ENCODE results near the gene OLFM1. TPM values are rescaled to one million over a fixed set of nuclear protein-coding genes. Genes with fewer than 3 reads are reported as not detected.
"Not testable (repeated sequence)": the region's sequence is repeated elsewhere in the genome, so short reads cannot be mapped to it uniquely, and the experiment has no call there.

The OLFM1 gene
- polyA plus RNA-seq, 10 donors: 3.0 to 8.6 (median 5.4) TPM

DNA sequence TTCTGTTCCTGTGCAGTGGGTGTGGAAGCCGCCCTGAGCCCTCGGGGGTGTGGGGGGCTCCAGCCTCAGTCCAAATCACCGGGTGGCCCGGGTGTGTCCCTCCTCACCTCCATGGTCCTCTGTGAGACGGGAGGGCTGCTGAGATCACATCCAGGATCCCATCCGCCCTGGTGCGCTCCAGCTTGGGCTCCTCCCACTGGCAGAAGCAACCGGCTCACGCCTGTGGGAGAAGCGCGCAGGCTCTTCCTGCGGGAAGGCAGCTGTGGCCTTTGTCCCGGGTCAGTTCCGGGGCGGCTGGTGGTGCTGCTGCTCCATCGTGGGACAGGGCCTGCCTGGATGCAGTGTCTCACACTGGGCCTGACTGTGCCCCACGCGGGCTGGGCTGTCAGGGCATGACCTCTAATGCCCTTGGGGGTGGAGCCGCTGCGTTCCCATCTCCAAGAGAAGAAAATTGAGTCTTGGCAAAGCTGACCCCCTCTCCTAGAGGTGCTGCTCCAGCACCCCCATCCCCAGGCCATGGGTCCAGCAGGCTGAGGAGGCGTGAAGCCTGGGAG lies 18.5 kb downstream of the OLFM1 start:
- DNase-seq: no peak

DNA sequence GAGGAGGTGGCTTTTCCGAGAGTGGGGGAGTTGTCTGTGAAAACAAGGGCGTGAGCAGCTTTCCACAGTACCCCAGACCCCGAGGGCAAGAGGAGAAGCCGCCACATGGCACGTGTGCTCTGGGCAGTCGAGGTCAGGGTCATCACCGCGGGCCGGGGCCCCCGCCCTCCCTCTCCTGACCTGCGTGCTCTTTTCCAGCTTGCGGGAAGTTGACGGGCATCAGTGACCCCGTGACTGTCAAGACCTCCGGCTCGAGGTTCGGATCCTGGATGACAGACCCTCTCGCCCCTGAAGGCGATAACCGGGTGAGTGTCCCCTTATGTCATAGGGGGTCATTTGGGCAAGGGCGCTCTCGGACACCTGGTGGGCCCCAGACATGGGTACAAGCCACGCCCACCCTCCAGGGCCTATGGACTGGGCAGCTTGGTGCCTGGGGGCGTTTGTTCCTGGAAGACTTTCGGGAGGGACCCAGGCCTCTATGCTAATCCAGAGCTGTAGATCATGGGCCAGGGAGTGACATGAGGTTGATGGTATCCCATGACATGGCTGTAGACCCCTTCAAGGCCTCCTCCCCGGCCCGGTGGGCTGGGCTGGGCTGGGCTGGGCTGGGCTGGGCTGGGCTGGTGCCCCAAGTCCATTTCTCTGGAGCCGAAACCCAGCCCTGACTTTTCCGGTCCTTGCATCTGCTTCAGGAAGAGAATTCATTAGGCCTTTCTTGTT lies 19.2 kb downstream of the OLFM1 start:
- DNase-seq: no peak

DNA sequence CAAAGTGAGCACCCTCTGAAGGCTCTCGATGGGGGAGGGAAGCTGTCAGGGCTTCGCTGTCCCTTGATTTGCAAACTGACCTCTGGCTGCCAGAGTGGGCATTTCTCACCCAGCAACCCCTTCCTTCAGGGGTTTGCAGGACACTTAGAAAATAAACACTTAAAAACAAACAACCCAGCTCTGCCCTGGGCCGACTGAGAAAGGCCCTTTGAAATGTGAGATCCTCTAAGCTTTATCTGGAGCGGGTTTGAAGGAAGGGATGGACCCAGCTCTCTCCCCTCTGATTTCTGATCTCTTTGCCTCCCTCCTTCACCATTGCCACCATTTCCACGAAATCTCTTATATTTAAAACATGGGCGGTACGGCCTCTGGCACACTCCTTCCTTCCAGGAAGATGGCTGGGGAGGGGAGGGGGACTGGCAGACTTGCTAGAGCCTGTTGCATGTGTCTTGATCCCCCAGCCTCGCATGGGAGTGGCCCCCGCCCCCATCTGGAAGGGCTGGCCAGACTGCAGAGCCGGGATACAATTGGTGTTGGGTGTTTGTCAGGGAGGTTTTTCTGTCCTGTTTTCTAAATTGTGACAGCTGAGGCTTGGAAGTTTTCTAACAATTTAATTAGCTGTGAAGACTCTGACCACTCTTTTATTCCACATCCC lies 20.2 kb downstream of the OLFM1 start:
- no peak for DNase-seq

DNA sequence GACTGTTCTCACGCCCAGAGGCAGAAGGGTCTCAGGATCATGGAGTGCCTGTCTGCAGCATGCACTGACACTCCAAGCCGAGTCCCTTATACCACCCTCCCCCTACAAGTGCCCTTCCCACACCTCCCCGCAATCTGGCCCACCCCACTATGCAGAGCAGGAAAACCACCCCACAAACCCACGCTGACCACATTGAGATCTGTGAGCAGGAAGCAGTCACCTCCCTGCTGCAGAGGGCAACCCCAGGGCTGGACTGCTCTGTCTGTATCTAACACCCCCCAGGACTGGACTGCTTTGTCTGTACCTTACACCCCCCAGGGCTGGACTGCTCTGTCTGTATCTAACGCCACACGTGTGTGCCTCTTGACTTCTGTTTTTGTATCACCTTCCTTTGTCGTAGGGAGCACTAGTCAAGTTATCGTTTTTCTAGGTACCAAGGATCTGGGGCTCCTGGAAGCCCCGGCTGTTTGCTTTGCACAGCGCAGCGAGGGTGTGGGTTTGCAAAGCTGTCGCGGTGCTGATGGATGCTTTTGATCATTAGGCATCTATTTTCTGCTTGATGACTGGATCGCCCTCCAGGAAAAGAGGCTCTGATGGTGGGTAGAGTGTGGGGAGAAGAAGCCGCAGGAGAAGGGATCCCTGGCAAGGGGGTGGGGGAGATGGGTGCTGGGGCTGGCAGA lies 21.5 kb downstream of the OLFM1 start:
- no peak for DNase-seq

DNA sequence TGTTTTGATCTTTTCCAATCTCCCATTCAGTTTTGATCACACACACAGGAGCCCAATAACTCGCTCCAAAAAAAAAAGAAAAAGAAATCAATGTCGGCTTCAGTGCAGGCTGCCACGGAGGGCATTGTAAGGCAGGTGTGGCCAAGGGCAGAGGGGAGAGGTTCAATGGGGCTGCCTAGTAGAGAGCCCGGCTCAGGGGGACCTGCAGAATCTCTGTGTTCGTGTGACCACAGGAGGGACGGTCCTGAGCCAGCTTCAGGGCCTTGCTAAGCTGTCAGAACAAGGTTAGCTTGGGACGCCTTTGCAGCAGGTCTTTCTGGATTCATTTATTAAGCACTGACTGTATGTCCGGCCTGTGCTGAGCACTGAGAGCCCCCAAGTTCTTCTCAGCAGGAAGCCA lies 22.2 kb downstream of the OLFM1 start:
- no peak for DNase-seq

DNA sequence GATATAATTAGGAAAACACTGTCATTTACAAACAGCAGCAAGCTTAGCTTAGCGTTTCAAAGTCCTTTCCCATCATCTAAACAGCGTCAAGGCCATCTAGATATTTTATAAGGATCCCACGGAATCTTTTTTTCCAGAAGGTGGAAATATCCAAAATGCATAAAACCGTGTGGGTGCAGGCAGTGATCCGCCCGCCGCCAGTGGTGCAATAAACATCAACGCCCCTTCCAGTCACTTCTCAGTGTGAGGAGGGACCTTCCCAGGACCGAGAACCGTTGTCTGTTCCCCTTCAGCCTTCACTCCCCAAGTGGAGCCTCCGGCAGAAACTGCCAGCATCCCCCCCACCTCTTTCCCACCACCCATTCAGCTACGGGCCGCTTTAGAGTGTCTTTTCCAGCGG lies 22.9 kb downstream of the OLFM1 start:
- no peak for DNase-seq

DNA sequence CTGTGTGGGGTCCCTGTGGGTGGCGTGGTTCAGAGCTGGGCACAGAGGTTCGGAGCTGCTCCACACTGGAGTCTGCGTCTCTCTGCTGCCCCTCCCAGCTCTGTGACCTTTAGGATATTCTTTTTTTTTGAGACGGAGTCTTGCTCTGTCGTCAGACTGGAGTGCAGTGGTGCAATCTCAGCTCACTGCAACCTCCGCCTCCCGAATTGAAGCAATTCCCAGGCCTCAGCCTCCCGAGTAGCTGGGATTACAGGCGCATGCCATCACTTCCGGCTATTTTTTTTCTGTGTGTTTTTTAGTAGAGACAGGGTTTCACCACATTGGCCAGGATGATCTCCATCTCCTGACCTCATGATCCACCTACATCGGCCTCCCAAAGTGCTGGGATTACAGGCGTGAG lies 24.1 kb downstream of the OLFM1 start:
- DNase-seq: not testable (repeated sequence)

DNA sequence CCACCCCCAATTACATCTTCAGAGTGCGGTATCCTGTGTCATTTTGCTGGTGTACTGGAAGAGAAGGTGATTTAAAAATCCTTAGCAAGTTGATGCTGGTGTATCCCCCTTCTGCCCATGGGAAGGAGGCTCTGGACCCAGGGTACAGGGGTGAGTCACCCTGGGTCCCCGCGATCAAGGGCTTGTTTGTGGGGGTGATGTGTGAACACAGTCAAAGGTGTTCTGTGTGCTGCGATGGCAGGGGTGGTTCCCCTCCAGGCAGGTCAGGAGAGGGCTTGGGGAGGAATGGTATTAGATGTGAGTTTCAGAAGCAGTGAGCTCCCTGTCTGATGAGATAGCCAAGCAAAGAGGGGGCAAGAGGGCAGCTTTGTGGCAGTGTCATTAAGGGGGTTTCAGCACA lies 28.9 kb downstream of the OLFM1 start:
- no peak for DNase-seq

DNA sequence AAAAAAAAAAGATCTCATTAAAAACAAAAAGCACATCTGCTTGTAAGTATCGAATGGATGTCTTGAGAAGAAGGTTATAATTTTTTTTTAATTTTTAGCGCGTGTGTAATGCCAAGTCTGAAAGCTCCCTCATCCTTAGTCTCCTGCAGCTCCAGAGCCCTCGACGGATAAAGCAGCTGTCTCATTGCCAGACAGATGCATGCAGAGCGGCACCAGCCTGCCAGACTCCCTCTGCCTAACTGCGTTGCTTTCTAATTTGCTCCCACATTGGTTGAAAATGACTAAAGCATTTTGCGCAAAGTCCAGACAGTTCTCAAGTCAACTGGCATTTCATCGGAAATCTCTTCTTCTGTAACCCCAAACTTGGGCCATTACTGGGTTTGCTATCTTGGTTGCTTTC lies 29.4 kb downstream of the OLFM1 start:
- no peak for DNase-seq

DNA sequence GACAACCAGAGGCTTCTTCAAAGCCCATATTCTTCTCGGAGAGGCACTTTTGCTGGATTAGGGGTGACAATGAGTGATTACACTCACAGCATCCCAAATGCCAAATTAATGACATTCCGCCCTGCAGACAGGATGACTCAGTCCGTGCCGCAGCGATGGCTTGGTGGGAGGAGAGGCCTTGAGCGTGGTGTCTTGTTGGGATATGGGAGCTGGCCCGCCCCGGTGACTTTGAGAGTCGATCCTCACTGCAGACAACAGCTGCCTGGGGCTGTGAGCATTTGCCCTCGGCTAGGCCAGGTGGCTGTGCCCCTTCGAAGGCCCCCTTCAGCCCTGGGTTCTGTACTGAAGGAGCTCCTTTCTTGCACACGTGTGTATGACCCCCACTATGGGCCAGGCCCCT lies 29.8 kb downstream of the OLFM1 start:
- DNase-seq: no peak

DNA sequence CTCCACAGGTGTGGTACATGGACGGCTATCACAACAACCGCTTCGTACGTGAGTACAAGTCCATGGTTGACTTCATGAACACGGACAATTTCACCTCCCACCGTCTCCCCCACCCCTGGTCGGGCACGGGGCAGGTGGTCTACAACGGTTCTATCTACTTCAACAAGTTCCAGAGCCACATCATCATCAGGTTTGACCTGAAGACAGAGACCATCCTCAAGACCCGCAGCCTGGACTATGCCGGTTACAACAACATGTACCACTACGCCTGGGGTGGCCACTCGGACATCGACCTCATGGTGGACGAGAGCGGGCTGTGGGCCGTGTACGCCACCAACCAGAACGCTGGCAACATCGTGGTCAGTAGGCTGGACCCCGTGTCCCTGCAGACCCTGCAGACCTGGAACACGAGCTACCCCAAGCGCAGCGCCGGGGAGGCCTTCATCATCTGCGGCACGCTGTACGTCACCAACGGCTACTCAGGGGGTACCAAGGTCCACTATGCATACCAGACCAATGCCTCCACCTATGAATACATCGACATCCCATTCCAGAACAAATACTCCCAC lies 32.1 kb downstream of the OLFM1 start:
- no peak for DNase-seq

DNA sequence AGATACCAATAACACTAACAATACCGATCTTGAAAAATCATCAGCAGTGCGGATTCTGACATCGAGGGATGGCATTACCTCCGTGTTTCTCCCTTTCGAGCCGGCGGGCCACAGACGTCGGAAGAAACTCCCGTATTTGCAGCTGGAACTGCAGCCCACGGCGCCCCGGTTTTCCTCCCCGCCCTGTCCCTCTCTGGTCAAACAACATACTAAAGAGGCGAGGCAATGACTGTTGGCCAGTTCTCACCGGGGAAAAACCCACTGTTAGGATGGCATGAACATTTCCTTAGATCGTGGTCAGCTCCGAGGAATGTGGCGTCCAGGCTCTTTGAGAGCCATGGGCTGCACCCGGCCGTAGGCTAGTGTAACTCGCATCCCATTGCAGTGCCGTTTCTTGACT lies 32.8 kb downstream of the OLFM1 start:
- no peak for DNase-seq

DNA sequence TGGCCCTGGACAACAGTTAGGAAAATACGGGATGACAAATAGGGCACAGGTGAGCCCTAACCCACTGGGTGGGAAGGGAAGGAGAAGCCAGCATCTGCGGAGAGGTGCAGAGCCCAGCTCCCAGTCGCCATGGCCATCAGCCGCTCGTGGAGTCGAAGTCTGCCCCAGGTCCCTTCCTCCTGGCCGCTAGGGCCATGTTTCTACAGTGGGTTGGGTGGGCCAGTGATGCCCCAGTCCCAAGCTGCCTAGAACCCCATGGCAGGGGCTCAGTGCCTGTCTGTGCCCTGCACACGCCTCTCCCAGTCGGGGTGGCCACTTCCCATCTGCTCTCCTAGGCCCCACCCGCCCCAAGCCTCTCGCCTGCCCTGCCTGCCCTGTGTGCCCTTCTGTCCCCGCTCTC lies 34.8 kb downstream of the OLFM1 start:
- DNase-seq: no peak

DNA sequence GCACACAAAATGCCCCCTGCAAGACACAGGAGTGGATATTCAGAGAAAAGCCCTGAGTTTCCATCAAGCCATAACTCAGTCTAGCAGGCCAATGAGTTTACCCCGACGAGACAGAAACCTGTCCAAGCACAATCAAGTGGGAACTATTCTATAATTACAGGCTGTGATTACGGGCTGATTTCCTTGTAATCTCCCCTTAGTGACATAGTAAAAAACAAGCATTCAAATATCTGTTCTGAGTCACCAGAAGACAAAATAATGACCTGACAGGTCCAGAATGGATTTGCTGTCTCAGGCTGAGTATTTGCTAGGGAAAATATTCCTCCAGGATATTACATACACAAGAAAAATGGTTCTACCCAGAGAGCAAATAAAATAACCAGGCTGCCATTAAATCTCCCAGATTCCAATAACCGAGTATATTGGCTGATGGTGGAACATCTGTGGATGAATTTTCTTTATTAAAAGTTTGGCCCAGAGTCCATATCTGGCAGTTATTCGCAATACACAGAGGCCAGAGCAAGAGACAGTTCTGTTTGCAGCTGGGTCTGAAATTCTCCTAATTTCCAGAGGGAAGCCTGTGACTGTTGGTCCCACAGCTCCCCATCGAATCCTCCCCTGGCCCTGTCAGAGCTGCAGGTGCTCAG lies 35.8 kb downstream of the OLFM1 start:
- peak in 1 of 3 donors; percentile 57 for DNase-seq

DNA sequence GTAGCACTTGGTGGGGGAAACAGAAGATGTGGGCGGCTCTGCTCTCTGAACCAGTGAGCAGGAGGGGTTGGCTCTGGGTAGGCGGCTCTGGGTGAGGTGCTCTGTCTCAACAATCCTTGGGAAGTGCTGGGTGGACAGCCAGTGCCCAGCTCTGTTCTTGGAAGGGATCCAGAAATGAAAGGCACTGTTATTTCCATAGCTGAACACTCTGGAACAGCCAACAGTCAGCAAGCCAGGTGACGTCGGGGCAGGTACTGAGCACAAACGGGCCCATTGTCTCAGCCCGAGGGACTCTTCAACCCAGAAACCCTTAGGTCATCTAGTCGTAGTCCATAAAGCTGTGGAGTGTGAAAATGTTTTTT lies 36.3 kb downstream of the OLFM1 start:
- no peak for DNase-seq

DNA sequence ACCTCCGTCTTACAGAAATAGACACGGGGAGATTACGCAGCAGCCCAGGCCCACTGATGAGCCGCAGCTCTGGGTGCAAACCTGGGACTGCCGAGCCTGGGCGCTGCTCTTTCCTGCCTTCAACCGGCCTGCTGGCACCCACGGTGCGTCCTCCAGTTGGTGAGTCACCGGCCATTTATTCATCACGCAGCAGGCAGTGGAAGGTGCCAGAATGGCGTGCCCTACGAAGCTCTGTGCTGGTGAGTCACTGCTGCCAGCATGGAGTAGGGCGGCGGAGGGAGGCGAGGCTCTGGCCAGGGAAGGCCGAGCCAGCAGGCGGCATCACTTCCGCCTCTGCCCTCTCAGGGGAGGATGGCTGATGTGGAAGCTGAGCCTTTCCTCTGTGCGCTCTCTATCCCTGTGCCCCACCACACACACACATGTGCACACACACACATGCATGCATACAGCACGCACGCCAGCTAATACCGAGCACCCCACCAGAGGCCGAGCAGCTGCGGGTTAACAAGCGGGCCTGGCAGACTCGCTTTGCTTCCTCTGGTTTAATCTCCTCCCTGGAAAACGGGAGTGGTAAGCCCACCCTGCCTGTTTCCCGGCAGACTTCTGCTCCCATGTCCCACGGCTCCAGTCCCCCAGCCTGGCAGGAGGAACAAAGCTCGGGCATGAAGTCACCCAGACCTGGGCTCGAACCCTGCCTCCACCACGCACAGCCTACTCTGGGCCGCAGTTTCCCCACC lies 39.2 kb downstream of the OLFM1 start:
- DNase-seq: peak in 2 of 3 donors; percentile 10 to 58

DNA sequence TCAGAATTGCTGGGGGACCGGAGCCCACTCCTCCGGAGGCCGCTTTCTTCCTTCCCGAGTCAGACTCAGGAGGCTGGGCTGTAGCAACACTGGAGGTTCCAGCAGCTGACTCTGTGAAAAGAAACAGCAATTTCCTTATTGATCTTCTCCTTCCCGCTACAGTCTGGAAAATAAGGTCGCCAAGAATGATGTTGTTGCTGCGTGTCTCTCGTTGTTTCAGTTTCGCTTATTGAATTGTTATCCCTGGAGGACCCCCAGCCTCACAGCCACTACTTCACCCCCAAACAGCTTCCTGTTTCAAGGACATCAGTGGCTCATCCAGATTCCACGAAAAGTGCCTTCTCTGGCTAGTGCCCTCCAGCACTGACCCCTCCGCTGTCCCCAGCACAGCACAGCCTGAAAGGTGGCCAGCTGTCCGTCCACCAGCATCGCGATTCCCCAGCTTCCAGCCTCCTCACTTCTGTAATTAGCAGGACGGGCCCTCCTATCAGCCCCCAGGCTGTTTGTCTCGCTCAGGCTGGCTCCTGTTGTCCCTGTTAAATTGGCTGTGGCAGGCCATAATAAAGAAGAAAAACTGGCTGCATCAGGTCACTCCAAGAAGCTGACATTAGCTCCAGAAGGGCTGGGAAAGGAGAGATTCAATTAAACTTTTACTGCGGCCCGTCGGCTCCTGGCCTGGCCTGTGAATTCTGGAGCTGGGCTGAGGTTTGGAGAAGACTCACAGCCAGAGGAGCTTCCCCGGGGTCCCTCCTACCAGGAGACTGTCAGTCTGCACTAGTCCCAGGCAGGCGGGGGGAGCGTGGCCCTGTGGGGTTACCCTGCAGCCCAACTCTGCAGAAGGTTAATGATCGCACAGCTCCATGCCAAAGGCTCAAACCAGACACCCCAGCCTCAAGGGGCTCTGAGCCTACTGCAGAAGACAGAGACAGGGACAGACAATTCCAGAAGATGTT lies 40.5 kb downstream of the OLFM1 start:
- peak in 2 of 3 donors; percentile 19 to 68 for DNase-seq

DNA sequence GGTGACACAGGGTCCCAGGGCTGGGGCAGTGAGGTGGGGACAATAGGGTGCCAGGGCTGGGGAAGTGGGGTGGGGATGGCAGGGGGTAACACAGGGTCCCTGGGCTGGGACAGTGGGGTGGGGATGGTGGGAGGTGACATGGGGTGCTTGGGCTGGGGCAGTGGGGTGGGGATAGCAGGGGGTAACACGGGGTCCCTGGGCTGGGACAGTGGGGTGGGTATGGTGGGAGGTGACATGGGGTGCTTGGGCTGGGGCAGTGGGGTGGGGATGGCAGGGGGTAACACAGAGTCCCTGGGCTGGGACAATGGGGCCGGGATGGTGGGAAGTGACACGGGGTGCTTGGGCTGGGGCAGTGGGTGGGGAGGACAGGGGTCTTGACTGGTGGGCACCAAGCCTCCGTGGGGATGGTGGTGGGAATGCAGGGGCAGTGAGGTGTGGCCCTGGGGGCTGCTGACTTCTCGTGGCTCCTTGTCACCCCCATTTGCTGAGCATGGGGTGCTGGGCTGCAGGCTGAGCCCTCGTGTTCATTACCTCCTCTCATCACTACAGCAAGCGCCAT lies 41.7 kb downstream of the OLFM1 start:
- no peak for DNase-seq

DNA sequence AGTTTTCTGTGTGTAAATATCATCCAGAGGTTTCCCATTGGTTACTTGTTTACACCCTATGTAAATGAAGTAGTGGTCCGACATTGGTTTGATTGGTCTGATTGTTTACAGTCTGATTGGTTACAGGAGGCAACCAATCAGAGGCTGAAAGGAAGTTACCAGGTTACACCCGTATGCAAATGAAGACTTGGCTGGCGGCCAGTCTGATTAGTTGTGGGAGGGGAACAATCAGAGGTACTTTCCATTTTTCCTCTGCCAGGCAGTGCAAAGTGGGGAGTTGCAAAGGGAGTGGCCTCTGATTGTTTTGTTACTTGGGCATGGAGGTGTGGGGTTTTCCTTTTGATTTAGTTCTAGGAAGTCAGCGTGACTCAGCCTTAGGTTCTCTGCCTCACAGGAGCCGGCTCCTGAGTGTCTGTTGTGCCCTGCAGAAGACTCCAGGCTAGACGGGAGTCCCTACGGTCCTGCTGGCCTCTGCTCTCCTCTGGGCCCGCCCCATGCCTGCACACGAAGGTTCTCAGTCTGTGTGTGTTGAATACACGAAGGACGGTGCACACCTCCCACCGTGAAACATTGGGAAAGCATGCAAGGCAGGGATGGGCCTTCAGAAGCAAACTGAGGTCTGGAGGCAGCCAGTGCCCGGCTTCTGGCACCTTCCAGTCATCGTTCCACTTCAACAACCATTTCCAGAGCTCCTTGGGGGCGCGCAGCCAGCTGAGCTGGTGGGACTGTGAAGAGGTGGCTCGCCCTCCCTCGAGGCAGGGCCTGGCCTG lies 42.9 kb downstream of the OLFM1 start:
- DNase-seq: no peak
